Hematopoietic multipotent progenitor cell treated with erythropoietin and hydrocortisone succinate and interleukin-3 and kit ligand, for 17 days (in vitro differentiated cells): ENCODE results near the gene RASSF8.

ENCODE experiments used
- DNase-seq: peaks from one replicate; pipeline ENCODE4 v3.0.0-alpha.2; 2015; ENCODE audit warnings: low spot score

Gene RASSF8, protein sequence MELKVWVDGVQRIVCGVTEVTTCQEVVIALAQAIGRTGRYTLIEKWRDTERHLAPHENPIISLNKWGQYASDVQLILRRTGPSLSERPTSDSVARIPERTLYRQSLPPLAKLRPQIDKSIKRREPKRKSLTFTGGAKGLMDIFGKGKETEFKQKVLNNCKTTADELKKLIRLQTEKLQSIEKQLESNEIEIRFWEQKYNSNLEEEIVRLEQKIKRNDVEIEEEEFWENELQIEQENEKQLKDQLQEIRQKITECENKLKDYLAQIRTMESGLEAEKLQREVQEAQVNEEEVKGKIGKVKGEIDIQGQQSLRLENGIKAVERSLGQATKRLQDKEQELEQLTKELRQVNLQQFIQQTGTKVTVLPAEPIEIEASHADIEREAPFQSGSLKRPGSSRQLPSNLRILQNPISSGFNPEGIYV

DNA sequence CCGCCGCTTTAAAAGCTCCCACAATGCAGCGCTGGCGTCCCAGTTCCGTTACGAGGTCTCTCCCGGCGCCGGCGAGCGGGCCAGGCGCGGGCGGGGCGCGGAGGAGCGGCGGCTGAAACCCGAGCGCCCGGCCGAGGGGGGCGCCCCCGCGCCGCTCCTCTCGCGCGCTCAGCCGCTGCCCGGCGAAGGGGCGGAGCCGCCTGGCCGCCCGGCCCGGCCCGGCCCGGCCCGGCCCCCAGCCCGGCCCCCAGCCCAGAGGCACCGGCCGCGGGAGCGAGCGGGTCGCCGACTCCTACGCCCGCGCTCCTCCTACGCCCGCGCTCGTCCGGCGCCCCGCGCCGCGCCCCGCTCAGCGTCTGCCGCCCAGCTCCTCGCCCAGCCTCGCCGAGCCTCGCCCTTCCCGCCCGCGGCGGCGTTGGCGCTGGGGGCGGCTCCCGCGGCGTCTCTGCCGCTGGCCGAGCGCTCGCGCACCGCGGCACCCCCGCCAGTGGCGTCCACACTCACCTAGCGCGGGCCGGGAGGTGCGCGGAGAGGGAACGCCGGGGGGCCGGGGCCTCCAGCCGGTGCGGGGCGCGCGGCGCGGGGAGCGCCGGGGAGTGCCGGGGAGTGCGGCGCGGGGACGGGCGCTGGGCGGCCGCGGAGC, at the start of gene RASSF8:
RASSF8 (plus strand) TSS at position 255 of the 643 bp plus-strand sequence. CDS start 96,662 bp downstream, outside the sequence.
- no peak for DNase-seq

DNA sequence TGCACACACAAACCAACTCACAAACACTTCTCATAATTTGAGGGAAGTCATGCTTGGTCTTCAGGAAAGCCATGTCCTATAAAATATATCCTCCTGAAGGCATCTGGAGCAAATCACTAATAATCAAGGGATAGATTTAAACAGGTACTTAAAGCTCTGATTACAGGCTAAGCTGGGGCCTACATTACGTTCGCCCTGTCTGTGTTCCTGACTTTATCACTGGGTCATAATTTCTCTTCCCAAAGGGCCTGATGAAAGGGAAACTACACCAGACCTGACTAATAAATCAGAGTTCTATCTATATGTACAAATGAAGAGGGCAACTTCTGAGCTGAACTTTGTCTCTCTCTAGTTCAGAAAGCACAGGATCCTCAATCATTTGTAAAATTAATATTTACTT, 43.9 kb upstream of the RASSF8 start:
- no peak for DNase-seq

DNA sequence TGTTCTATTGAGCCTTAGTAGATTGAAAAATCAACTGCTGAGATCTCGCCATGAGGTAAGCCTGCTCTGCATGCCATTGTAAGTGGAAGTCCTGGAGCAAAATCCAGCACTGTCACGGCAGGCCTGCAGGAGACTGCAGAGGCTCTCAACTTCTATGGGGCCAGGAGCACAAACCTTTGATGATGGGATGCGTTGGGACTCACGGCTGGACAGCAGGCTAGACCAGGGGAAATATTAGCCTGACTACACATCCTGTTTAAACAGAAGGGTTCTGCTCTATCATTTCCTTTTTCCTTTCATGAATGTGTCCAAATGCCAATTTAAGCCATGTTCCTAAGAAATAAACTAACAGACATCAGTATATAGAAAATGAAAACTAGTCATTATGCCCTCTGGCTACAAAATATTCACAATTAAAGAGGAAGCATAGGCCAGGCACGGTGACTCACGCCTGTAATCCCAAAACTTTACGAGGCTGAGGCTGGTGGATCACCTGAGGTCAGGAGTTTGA, 33.9 kb upstream of the RASSF8 start:
- no peak for DNase-seq

DNA sequence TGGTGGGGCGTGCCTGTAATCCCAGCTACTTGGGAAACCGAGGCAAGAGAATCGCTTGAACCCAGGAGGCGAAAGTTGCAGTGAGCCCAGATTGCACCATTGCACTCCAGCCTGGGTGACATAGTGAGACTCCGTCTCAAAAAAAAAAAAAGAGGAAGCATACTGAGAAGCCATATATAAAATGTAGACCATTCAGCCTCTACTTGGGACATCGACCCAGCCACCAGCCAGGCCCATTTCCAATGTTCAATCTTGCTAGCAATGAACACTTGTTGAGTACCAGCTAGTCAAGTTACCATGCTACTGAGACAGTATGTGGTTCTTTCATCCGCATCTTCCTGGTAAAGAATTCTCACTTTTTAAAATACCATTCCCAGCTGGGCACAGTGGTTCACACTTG, 33.4 kb upstream of the RASSF8 start:
- DNase-seq: no peak

DNA sequence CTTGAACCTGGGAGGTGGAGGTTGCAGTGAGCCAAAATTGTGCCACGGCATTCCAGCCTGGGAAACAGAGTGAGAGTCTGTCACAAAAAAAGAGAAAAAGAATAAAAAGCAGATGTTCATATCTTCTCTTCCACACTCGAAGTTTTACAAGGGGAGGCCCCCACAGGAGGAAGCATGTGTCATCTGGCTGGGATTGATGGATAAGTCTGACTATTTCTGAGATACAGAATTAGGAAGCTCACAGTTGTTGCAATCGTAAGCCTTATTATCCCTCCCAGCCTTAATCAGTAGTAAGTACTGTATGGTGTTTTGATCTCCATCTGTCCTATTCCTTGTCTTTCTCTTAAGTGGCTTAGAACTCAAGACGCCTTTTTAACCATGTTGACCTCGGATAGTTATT, 31.9 kb upstream of the RASSF8 start:
- no peak for DNase-seq

DNA sequence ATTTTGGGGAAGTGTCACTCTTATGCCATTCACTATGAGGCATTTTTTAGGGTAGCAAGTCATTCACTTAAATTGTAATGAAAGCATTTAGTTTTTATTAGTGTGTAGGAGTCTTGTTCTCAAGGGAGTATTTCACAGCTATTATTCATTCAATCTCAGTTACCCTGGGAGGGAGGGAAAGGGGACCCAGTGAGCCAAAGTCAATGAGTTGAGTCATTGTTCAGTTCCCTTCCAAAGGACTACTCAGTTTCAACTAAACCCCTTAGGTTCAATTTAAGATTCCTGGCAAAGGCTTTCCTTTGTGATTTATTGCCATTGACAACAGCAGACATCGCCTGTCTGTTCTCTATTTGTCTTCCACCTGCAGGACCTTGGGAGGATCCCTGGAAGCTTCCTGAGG, 29.3 kb upstream of the RASSF8 start:
- DNase-seq: no peak

DNA sequence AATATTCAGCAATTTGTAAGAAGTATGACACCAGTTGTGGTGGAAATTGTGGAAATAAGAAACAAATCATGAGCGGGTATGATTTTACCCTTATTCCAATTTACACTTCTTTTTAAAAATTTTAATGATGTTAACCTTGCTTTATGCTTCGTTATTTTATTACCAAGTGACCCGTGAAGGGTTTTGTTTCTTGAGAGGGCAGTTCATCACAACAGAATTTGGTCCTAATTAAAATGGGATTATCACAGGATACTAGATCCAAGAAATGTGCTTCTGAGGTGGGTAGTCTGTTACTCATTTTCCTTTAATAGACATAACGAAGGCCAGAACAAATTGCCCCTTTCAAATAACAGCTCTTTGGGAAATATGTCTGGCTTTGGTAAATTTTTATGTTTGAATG, 25.5 kb upstream of the RASSF8 start:
- DNase-seq: no peak

DNA sequence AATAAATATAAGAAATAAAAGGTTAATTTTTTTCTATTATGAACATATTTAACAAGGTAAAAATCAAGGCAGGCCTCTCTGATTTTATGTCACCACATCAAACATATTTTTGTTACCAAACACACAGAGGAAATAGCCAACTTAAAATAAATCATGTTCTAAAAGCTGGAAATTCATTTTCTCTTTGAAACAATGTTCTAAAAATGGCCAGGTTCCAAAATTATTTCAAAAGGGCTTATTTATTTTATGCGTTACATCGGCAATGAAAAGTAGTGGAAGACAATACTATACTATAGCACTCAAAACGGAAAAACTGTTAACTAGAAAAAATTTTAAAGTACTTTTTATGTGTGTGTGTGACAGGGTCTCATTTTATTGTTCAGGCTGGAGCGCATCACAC, 24.0 kb upstream of the RASSF8 start:
- DNase-seq: no peak

DNA sequence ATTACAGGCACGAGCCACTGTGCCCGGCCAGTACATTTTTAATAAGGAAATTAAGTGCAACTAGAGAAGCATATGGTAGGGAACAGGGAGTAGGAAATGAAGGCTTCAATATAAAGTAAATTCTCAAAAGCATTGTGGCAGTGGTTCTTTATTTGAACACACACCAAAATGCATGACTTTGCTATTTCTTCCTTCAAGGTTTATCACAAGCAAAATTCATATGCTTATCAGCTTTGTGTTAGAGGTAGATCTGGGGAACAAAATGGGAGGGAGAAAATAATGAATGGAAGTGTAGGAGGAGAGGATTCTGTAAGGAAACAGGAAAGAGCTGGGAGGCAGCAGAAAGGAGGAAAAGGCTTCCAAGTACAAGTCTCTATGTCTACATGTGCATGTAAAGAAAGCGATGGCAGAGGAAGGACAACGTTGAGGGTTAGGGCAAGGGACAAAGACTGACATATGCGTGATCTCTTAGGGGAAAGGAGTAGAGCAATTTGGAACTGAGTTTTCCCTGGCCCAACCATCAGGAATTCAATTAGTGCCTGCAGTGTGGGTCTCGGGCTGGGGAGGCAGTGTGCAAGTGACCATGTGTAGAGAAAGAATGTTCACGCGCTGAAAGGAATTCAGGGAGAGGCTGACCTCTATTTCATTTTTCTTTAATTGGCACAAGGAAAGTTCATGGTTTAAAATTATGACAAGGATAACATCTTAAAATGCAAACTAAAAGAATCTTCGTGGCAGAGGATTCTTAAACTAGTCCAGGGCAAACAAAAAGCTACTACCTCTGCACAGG, 22.9 kb upstream of the RASSF8 start:
- DNase-seq: no peak

DNA sequence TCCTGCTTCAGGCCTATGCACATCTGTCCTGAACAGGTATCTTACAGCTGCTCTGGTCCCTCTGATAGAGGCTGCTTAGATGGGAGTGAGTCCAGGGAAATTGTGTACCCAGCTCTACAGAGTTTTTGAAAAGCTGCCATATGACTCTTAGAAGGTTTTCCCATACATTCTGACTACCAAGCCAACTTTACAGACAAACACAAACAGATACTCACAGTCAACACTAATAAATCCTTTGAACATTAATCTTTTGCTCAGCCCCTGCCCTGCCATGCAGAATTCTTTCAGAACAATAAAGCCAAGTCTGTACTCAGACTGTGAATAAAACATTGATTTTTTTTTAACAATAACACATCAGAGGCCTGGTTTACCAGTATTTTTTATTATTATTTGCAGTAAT, 21.4 kb upstream of the RASSF8 start:
- no peak for DNase-seq

DNA sequence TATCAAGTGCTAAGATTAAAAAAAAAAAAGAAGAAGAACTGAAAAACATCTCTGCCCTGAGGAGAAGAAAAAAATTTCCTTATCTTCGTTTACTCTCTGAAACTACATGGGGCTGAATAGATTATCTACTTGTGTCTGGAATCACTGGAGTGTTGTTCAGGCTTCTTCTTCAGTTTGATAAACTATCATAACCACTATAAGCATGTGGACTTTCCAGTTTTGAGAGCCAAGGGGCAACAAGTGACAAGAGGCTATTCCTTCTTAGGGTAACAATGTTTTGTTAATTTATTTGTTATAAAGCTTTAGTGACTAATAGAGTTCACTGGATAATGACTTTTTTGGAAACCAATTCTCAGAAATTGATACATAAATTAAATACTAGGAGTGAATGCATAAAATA, 19.9 kb upstream of the RASSF8 start:
- no peak for DNase-seq

DNA sequence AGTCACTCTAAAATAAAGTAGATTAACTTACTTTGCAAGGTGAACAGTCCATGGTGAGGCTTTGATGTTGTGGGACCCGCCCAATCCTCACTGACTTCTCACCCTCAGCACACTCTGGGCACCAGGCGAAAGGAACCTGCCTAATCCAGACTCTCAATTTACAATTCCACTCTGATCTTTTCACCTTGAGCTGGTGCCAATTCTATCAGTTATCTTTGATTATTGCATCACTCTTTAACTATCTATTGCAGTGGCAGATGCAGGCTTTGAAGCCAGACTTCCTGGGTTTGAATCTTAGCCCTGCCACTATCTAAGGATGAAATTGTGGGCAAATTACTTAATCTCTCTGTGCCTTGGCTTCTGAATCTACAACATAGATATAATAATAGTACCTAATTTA, 18.9 kb upstream of the RASSF8 start:
- DNase-seq: no peak

DNA sequence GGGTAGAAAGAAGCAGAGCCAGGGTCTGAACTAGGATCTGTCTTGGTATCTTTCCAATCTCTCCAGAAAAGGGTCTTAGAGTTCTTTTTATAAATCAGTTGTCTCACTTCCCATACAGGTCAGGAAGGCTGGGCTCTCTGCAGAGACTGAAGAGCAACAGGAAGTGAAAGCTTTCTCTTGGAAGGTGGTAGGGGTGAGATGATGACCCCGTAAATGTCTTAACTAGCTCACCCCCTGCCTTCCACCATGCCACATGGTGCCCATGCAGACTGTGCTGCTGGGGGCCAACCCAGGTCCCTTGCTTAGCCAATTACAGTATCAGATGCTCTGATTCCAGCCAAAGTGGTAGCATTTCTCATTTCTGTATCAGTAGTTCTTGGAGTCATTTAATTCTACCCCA, 17.6 kb upstream of the RASSF8 start:
- no peak for DNase-seq

DNA sequence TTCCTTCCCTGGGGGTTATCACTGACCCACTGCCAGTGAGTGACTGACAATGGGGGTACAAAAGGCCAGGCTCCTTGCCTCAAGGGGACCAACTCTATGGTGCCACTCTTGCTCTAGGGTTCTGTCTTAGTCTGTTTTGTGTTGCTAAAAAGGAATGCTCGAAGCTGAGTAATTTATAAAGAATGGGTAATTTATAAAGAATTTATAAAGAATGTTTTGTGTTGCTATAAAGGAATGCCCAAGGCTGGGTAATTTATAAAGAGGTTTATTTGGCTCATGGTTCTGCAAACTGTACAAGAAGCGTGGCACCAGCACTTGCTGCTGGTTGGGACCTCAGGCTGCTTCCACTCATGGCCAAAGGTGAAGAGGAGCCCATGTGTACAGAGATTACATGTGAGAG, 15.8 kb upstream of the RASSF8 start:
- DNase-seq: no peak

DNA sequence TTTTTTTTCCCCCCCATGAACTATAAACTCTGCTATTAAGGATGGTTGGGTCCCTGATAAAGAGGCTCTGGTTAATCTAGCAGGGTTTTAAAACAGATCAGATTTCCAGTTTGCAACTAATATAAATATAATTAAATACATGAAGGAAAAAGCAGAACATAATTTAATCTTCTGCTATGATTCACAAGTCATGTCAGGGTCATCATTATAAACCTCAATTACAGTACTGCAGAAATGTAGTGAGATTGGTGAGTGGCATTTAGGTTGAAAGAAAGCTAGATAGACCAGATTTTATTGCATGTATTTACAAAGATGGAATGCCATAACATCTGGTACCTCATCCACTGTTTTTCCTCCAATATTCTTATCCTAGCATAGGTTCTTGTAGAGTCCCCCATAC, 14.5 kb upstream of the RASSF8 start:
- no peak for DNase-seq

DNA sequence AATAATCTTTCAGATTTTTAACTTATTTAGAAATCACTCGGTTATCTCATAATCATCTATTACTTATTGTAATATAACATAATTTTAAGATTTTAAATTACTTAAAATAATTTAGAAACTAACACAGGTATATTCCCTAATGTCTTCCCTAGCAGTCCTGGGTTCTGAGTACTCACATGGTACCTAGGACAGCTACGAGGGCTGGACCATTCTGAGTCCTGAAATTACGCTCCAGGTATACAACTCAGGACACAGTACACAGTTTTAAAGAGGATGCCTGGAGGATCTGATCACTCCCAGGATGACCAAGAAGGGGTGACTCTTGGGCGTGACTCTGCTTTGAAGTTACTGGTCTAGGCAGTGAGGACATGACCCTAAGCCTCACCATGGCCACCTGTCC, 9.1 kb upstream of the RASSF8 start:
- no peak for DNase-seq

DNA sequence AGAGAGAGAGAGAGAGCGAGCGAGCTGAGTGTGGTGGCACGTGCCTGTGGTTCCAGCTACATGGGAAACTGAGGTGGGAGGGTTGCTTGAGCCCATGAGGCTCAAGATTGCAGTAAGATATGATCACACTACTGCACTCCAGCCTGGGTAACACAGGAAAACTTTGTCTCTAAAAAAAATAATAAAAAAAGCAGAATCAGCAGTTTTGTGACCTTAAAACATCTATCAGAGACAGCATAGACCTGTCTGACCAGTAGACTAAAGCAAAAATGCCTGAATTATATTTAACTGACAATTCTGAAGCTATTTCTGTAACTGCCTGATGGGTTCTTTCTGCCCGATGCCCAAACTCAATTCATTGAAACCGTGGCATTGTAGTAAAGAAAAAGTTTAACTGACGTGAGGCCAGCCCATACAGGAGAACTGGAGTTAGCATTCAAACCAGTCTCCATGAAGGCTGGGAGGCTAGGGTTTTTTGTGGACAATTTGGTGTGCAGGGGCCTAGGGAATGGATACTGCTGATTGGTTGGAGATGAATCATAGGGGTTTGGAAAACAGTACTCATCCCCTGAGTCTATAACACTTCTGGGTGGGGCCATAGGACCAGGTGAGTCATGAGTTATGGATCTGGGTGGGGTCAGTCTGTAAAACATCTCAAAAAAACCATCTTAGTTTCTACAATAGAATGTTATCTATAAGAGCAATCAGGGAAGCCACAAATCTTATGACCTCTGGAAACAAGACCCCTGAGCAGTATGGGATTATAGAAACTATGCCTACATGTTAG, 8.0 kb upstream of the RASSF8 start:
- no peak for DNase-seq

DNA sequence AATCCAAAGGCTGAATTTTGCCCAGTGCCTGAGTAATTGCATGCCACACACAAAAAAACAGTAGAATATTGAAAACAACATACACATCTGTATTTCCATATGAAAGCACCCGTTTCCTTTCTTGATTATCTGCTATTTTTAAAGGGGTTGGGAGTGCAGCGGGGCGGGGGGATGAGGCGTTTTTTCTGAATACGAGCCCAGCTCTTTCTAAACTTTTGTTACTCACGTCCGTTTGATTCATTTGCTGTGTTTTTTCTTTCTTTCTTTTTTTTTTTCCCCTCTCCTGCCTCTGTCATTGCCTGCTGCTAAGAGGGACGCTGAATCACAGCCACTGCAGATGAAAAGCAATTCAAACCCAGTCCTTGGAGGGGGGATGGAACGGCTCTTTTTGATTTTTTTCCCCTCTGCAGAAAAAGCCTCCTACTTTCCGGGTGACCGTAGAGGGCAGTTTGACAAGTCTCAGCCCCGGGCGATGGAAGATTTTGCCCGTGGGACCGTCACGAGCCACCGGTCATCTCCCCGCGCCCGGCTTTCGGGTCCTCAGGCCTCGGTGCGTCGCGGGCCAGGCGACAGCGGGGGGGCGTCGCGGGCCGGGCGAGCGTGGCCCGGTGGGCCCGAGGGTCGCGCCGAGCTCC, 572 bp upstream of the RASSF8 start:
- no peak for DNase-seq

DNA sequence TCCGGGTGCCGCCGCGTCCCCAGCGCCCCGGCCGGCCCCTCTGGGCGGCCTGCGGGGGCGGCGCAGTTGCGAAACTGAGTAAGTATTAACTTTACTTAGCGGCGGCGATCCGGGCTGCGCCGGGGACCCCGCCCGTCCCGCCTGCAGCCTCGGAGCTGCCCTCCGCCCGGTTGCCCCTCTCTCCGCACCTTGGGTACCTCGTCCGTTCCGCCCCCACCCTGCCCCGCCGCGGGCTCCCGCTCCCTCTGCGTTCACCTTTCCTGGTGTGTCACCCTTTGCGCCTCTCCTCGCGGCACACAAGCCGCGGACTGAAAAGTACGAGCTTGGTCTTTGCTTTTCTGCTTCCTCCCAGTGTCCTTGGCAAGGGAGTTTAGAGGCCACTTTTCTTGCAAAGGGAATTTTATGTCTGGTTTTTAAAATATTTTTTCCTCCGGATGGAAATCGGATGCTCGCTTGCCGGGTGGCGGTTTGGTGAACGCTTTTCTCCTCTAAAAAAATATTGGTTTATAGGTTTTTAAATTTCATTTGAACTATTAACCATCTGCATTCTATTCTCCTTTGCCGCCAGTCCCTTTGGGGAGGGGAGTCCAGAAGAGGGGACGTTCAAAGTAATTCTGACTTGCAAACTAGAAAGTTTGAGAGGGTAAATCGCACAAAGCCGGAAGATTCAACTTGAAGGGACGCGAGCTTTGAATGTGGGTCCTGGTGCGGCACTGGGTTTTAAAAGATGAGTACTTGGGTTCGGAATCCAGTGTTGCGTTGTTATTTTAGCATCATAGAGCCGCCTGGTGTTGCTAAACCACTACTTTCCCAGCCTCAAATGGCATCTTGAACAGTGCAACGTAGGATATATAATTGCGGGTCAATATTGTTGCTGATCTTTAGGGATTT, 834 bp downstream of the RASSF8 start:
- no peak for DNase-seq

DNA sequence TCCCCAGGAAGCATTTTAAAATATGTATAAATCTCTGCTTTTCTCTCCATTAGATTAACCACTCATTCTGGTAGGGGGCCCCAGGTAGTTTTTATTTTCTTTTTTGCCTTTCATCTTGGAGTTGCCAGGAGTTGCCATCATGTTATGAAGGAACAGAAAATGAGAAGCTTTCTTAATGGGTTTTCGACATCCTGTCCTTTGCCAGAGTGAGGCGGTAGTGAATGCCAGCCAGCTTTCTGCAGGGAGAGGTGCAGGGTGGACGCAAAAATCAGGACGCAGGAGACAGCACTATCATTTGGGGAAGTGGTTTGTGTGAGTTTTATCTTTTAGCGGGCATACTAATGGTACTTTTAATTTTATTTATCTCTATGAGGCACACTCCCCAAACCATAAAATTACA, 1.7 kb downstream of the RASSF8 start:
- no peak for DNase-seq
